ENCODE data around the gene DENND1A. TPM values are rescaled to one million over a fixed set of nuclear protein-coding genes. Genes with fewer than 3 reads are reported as not detected.

The DENND1A gene
- total RNA-seq, 1 donor from 2014 or later = 48.1 TPM

DNA sequence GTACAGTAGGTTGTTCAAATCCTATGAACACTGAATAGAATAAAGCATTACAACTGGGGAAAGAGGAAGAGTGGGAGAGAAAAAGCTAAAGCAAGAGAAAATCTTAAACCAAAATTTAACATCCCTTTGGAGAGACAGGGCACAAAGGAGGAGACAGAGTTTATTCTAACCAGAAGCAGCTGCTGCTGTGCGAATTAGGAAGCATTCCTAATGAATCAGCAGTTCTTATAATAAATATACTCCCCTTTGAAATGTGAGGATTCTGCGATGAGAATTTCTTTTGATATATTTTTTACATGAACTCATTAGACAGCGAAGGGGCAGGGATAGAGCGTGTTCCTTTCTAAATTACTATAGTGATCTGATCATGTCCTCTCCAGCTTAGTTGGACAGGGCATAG, 233.4 kb downstream of the DENND1A start:
- H3K27me3 Mint-ChIP-seq (ENCODE audit: insufficient read depth, low read depth) = no peaks in the 10 kb centered on the region
- DNase-seq (ENCODE audit: low spot score) = no peak

GRCh38 chr9:123695386-123695785, 234.5 kb downstream of the DENND1A start:
- H3K79me2 ChIP-seq (ENCODE audit: low read depth) = no peaks in the 10 kb centered on the region
- no peaks in the 10 kb centered on the region for H3F3A ChIP-seq (ENCODE audit: low read depth)
- no peak overlapping the region for H3K27ac ChIP-seq
- Mint-ChIP-seq H3K27me3 (ENCODE audit: insufficient read depth, low read depth) (no peaks in the 10 kb centered on the region), H3K4me3 (no peak overlapping the region), H3K36me3 (peaks cover 7% of the 10 kb centered on the region), H3K27ac (no peak overlapping the region), H3K9me3 (peaks cover 2% of the 10 kb centered on the region), H3K4me1 (no peaks in the 10 kb centered on the region)
- no peaks in the 10 kb centered on the region for H3K9me3 ChIP-seq (ENCODE audit: low read depth)
- H3K27me3 ChIP-seq = no peaks in the 10 kb centered on the region
- no peak overlapping the region for H3K4me3 ChIP-seq
- H2AFZ ChIP-seq (replicated peaks) = no peak overlapping the region
- H3K4me2 ChIP-seq = no peak overlapping the region
- no peak for TF ChIP-seq EZH2phosphoT487 (IDR thresholded peaks at IDR 0.05)
- TF ChIP-seq EZH2 (IDR thresholded peaks at IDR 0.05) = no peak
- no peak for TF ChIP-seq CTCF (IDR thresholded peaks at IDR 0.05)
- DNase-seq (ENCODE audit: low spot score) = no peak
- H4K20me1 ChIP-seq (ENCODE audit: low read depth) = no peaks in the 10 kb centered on the region
- H3K4me1 ChIP-seq = peaks cover 7% of the 10 kb centered on the region
- H3K9ac ChIP-seq = no peak overlapping the region
- no peaks in the 10 kb centered on the region for H3K36me3 ChIP-seq

More for the DNA sequence above, 233.4 kb downstream of the DENND1A start:
- no peaks in the 10 kb centered on the region for H3K36me3 ChIP-seq
- no peak overlapping the region for H3K27ac ChIP-seq
- no peak overlapping the region for H3K4me2 ChIP-seq
- H2AFZ ChIP-seq (replicated peaks) = no peak overlapping the region
- H3K4me3 Mint-ChIP-seq = no peak overlapping the region
- no peak overlapping the region for H3K9ac ChIP-seq
- H3F3A ChIP-seq (ENCODE audit: low read depth) = no peaks in the 10 kb centered on the region
- H3K9me3 Mint-ChIP-seq = peaks cover 6% of the 10 kb centered on the region
- no peaks in the 10 kb centered on the region for H4K20me1 ChIP-seq (ENCODE audit: low read depth)
- H3K4me1 Mint-ChIP-seq = no peaks in the 10 kb centered on the region
- peaks cover 7% of the 10 kb centered on the region for H3K36me3 Mint-ChIP-seq
- no peaks in the 10 kb centered on the region for H3K79me2 ChIP-seq (ENCODE audit: low read depth)
- no peak overlapping the region for H3K27ac Mint-ChIP-seq
- peaks cover 7% of the 10 kb centered on the region for H3K4me1 ChIP-seq
- no peak overlapping the region for H3K4me3 ChIP-seq
- TF ChIP-seq CTCF (IDR thresholded peaks at IDR 0.05) = no peak
- TF ChIP-seq EZH2phosphoT487 (IDR thresholded peaks at IDR 0.05) = no peak
- TF ChIP-seq EZH2 (IDR thresholded peaks at IDR 0.05) = no peak
- no peaks in the 10 kb centered on the region for H3K27me3 ChIP-seq
- H3K9me3 ChIP-seq (ENCODE audit: low read depth) = no peaks in the 10 kb centered on the region

DNA sequence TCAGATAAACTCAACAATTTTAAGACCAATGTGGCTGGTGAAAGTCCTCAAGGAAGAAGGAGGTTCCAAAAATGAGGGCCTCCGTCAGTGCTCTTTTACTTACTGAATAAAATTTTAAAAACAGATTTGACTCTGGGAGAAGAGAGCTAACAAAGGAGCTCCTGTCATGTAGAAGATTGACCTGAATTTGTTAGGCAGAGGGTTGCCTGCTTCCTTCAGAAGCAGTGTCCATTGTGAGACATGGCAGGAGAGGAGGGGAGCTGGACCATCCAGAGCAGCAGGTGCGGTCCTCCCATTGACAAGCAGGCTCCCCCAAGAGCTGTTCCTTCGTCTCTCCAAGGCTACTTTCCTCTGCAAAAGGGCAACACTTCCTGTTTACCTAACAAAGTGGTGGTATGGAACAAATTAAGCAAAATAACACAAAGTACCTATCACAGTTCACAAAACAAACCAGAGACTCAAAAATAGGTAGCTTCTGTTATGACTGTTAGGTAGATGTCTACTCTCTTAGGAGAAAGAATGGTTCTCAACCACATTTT, 238.1 kb downstream of the DENND1A start:
- Histone ChIP-seq H2AFZ (replicated peaks) (no peak overlapping the region), H3K79me2 (ENCODE audit: low read depth) (no peaks in the 10 kb centered on the region), H3K9me3 (ENCODE audit: low read depth) (no peaks in the 10 kb centered on the region), H3K27me3 (no peaks in the 10 kb centered on the region), H3F3A (ENCODE audit: low read depth) (no peaks in the 10 kb centered on the region), H3K27ac (no peak overlapping the region), H4K20me1 (ENCODE audit: low read depth) (peaks cover 3% of the 10 kb centered on the region), H3K36me3 (no peaks in the 10 kb centered on the region), H3K4me3 (no peak overlapping the region), H3K4me2 (no peak overlapping the region), H3K4me1 (peaks cover 23% of the 10 kb centered on the region), H3K9ac (no peak overlapping the region)
- TF ChIP-seq CTCF (IDR thresholded peaks at IDR 0.05) = no peak
- TF ChIP-seq EZH2phosphoT487 (IDR thresholded peaks at IDR 0.05) = no peak
- TF ChIP-seq EZH2 (IDR thresholded peaks at IDR 0.05) = no peak
- Mint-ChIP-seq H3K27ac (no peak overlapping the region), H3K4me3 (no peak overlapping the region), H3K9me3 (no peaks in the 10 kb centered on the region), H3K36me3 (peaks cover 3% of the 10 kb centered on the region), H3K4me1 (peaks cover 6% of the 10 kb centered on the region), H3K27me3 (ENCODE audit: insufficient read depth, low read depth) (no peaks in the 10 kb centered on the region)
- no peak for DNase-seq (ENCODE audit: low spot score)
